HG02884 (cell line): Measurements from ENCODE around the gene ALG14.
"Not testable (repeated sequence)": the region's sequence is repeated elsewhere in the genome, so short reads cannot be mapped to it uniquely, and the experiment has no call there.

Experiments
- ATAC-seq: cut with Tn5 transposase; IDR thresholded peaks from one replicate; pipeline ENCODE4 v1.9.1; 2021; ENCODE audit warnings: mild to moderate bottlenecking, moderate library complexity; ENCODE audit not compliant: unreplicated experiment

Gene ALG14

DNA sequence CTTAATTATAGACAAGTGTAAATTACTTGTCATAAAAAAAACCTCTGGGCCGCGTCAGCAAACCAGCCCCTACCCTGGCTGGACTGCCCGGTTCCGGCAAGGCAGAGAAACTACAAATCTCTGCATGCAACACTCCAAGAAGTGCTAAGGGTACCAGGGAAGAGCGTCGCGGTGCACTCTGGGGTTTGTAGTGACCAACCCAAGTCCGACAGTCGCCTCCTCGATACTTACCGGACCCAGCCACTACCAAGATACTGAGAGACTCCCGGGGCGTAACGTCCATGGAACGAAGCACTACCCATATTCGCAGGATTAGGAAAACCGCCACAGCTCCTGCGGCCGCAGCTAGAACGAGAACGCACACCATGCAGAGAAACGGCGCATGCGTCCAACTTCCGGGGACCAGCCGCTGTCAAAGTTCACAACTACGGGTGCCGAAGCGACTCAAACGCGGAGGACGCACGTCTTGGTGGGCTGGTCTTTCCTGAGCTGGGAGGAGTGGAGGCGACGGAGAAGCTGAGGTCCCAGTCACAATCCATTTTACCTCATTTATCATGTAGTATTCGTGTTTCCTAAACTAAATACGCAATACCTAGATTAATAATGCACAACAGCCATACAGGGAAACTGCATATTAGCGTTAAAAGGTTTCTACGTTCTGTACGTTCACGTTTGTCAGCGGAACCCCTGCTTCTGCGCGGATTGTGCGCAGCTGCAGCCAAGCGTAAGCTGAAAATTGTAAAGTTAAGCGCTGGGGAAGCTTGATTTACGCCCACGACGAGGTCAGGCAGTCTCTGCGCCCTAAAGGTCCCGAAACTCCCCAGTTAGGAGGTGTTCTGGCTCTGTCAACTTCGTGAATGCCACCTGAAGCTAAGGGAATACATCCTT is at the start of gene ALG14:
Gene ALG14 (minus strand): TSS at position 420 of the 888 bp plus-strand sequence. CDS start 53 bp downstream, at position 367.
- ATAC-seq = peak; percentile 96

- no peak for ATAC-seq
These were observed 49.5 kb upstream of the ALG14 start for GRCh38 chr1:95122151-95122697.

DNA sequence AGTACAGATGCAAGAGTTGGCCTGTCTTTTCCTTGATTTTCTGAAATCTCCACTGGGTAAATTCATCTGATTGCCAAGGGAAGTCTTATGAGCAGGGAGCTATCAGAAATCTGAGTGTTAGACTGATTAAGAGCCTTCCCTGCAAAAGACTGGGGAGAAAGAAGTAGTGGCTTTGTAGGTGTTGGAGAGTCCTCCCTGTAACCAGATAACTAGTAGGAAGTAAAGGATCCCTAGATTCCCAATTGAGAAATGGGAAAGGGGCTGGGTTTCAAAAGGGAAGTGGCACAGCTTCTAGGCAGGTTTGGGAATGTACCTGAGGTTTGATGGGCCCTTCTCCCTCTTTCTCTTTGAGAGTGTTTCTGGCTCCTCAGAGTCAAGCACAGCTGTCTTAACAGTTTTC is 46.5 kb upstream of the ALG14 start:
- no peak for ATAC-seq

- ATAC-seq = no peak
These were observed 46.0 kb upstream of the ALG14 start for GRCh38 chr1:95118710-95119109.

DNA sequence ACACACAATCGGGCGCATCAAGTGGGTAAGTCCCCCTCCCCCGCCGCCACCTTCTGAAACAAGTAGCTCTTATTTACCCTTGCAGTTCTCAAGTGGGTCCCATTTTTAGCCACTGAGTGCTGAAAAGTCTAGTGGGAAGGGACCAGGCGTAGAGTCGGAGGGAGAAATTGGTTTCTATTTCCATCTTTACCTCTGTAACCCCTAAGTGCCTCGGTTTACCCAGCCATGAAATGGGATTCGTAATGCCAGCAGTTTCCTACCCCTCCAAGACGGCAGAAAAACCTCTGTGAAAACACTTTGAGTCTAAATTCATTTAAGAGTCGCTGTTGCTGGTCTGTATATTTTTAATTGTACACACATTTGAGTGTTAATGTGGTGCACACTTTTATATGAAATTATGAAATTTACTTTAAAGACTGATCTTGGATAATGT is 45.3 kb upstream of the ALG14 start:
- no peak for ATAC-seq

GRCh38 chr1:95117207-95118066 is 44.7 kb upstream of the ALG14 start, which contains the start of gene TLCD4:
TSS of gene TLCD4 (plus strand) at chr1:95117355. CDS start at chr1:95143902, 26,547 bp downstream.
- ATAC-seq = peak; percentile 47

DNA sequence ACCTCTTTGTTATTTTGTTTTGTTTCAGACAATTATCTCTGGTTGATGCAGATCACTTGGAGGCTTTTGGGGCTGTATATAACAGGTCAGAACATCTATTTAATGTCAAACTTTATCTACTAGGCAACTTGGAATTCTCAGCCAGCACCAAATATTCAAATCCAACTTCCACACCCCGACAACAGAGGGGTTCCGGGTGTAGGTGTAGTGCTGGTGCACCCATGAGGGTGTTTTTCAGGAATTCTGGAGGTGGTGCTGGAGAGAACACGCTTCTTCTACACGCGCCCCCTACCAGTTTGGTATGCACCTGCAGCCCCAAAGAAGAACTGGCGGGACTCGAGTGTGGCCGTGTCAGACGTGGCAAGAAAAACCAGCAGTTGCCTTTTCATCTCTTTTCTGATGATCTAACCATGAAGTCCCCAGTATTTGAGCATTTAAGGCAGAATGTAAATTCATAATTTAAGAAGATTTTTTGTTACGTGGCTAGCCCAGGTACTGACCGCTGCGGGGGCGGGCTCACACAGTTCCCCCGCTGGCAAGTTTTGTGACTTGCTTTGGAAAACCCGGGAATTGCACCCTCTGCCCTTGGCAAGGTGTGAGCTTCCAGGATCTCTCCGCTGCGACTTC is 43.9 kb upstream of the ALG14 start:
- ATAC-seq = peak; percentile 62

- no peak for ATAC-seq
These were observed 43.0 kb upstream of the ALG14 start for GRCh38 chr1:95115708-95116137.

GRCh38 chr1:95113684-95114083 is 40.9 kb upstream of the ALG14 start:
- ATAC-seq = no peak

DNA sequence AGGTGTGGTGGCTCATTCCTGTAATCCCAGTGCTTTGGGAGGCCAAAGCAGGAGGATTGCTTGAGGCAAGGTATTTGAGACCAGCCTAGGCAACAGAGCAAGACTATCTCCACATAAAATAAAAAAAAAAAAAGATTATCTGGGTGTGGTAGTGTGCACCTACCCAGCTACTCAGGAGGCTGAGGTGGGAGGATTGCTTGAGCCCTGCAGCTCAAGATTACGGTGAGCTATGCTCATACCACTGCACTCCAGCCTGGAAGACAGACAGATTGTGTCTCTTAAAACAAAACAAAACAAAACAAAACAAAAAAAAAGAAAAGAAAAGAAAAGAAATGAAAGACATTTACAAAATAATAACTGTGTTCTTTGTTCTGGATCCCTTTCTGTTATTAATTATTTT is 38.3 kb upstream of the ALG14 start:
- no peak for ATAC-seq

- ATAC-seq = no peak
These were observed 36.0 kb upstream of the ALG14 start for GRCh38 chr1:95108792-95109191.

- ATAC-seq = no peak
These were observed 25.4 kb upstream of the ALG14 start for GRCh38 chr1:95098196-95098595.

DNA sequence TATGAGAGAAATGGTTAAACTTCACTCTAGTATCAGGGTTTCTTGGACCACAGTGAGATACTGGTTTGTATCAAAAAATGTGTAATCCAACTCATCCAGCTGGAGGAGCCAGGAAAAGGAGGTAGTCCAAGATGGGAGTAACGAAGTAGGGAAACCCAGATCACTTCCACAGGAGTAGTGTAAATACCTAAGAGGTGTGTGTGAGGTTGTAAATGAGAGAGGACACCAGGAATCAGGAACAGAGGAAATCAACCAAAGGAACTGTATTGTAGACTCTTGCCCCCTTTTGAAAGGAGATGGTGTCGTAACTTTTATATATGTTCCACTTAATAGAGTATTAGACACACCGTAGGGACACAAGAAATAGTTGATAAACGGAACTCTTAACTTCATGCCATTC is 24.7 kb upstream of the ALG14 start:
- ATAC-seq = no peak

GRCh38 chr1:95096218-95096841 is 23.6 kb upstream of the ALG14 start:
- peak; percentile 17 for ATAC-seq

DNA sequence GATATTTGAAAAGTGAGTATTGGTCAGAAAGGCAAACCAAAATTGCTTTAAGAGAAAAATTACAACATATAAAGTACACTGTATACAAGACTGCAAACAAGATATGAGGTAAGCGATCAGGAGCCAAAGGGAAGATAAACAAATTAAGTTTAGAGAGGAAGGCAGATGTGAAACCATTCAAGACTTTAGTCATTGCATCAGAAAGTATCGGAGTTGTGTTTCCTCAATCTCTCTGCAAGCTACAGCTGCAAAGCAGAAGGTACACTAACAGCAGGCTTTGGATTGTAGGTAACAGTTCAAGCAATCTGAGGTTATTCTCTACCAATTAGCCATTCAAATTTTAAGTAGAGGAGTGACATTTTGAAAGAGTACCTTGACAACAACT is 23.1 kb upstream of the ALG14 start:
- ATAC-seq = peak; percentile 93

DNA sequence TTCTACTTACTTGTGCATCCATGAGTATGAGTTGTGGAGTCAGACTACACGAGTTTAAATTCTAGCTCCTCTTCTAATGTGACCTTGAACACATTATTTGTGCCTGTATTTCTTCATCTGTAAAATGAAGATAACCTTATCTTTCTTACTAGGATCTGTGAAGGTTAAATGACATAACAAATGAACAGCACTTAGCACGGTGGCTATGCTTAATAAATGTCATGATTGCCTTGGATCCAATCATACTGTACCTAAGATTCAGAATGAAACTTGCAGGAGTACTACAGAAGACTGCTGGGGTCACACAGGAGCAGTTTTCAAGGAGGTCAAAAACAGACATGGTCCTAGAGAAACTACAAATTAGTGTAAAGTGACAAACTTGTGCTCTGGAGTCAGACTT is 22.2 kb upstream of the ALG14 start:
- ATAC-seq = peak; percentile 43

DNA sequence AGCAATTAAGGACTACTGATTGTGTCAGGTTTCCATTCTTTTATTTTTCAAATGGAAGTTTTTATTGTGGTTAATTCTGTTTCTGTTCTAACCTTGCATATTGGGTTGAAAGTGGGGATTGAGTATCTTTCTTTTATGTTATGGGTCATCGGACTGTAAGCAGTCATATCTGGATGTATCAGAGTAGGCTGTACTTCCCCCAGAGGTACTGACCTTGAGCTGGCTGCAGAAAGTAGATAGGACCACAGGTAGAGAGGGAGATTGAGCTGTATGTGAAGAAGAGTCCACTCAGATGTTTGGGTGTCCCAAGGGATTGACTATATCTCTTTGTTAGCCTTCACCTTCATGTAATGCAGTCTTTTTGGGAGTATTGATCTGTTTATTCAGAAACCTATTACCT is 20.5 kb upstream of the ALG14 start:
- ATAC-seq = no peak

GRCh38 chr1:95092891-95093290 is 20.1 kb upstream of the ALG14 start:
- ATAC-seq = not testable (repeated sequence)

DNA sequence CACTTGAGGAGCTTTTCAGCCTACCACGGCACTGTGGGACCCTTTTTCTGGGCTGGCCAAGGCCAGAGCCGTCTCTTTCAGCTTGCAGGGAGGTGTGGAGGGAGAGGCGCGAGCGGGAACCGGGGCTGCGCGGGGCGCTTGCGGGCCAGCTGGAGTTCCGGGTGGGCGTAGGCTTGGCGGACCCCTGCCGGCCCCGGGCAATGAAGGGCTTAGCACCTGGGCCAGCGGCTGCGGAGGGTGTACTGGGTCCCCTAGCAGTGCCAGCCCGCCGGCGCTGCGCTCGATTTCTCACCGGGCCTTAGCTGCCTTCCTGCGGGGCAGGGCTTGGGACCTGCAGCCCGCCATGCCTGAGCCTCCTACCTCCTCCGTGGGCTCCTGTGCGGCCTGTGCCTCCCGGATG is 18.5 kb upstream of the ALG14 start:
- ATAC-seq = not testable (repeated sequence)

- no peak for ATAC-seq
These were observed 17.0 kb upstream of the ALG14 start for GRCh38 chr1:95089650-95090287.
